HUES6 (cell line): ENCODE results near the gene ZBTB32.
A peak's percentile ranks its signal among the peaks of the same experiment; 100 is the strongest.
"Not testable (repeated sequence)": the region's sequence is repeated elsewhere in the genome, so short reads cannot be mapped to it uniquely, and the experiment has no call there.

Experiments
- H3K27ac ChIP-seq: 2 replicates; pipeline ENCODE4 v1.7.0; 2013; ENCODE audit warnings: low read depth, mild to moderate bottlenecking, low read length, inconsistent platforms
- H3K27me3 ChIP-seq: 2 replicates; pipeline ENCODE4 v1.6.1; 2013; ENCODE audit warnings: low read length; ENCODE audit not compliant: control insufficient read depth, insufficient read depth
- H3K36me3 ChIP-seq: 2 replicates; pipeline ENCODE4 v1.6.1; 2013; ENCODE audit warnings: low read length; ENCODE audit not compliant: control insufficient read depth, insufficient read depth
- H3K4me1 ChIP-seq: 2 replicates; pipeline ENCODE4 v1.6.1; 2013; ENCODE audit warnings: low read length; ENCODE audit not compliant: control insufficient read depth, insufficient read depth
- H3K4me3 ChIP-seq: 2 replicates; pipeline ENCODE4 v1.5.1; 2013; ENCODE audit warnings: low read depth, low read length
- H3K9ac ChIP-seq: one replicate; pipeline ENCODE4 v1.6.1; 2013; ENCODE audit warnings: mild to moderate bottlenecking, low read length
- H3K9me3 ChIP-seq: 2 replicates; pipeline ENCODE4 v1.6.1; 2013; ENCODE audit warnings: low read depth, low read length; ENCODE audit not compliant: control insufficient read depth, insufficient read depth

ZBTB32 gene

GRCh38 chr19:35669974-35670373, 34.4 kb upstream of the ZBTB32 start:
- H3K4me3 ChIP-seq, result no peak overlapping the region
- peaks cover 29% of the 10 kb centered on the region; the same call in 1 of the 2 replicates for H3K27me3 ChIP-seq
- H3K36me3 ChIP-seq, result no peaks in the 10 kb centered on the region
- no peaks in the 10 kb centered on the region for H3K9me3 ChIP-seq
- no peaks in the 10 kb centered on the region; the same call in 1 of the 2 replicates for H3K4me1 ChIP-seq
- no peak overlapping the region for H3K9ac ChIP-seq
- H3K27ac ChIP-seq, result no peak overlapping the region

- H3K4me3 ChIP-seq, result no peak overlapping the region
- peaks cover 29% of the 10 kb centered on the region; the same call in 1 of the 2 replicates for H3K27me3 ChIP-seq
Measured at GRCh38 chr19:35670686-35671085, 33.7 kb upstream of the ZBTB32 start.

GRCh38 chr19:35671818-35672217, 32.5 kb upstream of the ZBTB32 start:
- Histone ChIP-seq H3K9ac (no peak overlapping the region), H3K4me3 (no peak overlapping the region), H3K27me3 (peaks cover 29% of the 10 kb centered on the region; the same call in 1 of the 2 replicates), H3K9me3 (no peaks in the 10 kb centered on the region), H3K36me3 (no peaks in the 10 kb centered on the region), H3K4me1 (no peaks in the 10 kb centered on the region; the same call in 1 of the 2 replicates), H3K27ac (no peak overlapping the region)

More at GRCh38 chr19:35670686-35671085, 33.7 kb upstream of the ZBTB32 start:
- no peaks in the 10 kb centered on the region; the same call in 1 of the 2 replicates for H3K4me1 ChIP-seq
- H3K36me3 ChIP-seq, result no peaks in the 10 kb centered on the region
- H3K9ac ChIP-seq, result no peak overlapping the region
- no peaks in the 10 kb centered on the region for H3K9me3 ChIP-seq
- no peak overlapping the region for H3K27ac ChIP-seq

GRCh38 chr19:35673121-35673804, 31.1 kb upstream of the ZBTB32 start:
- H3K27ac ChIP-seq, result no peak overlapping the region
- H3K9ac ChIP-seq, result peak overlapping the region; percentile 3
- no peaks in the 10 kb centered on the region; the same call in 1 of the 2 replicates for H3K4me1 ChIP-seq
- peak overlapping the region; percentile 79 for H3K4me3 ChIP-seq
- H3K9me3 ChIP-seq, result no peaks in the 10 kb centered on the region
- H3K36me3 ChIP-seq, result no peaks in the 10 kb centered on the region
- H3K27me3 ChIP-seq, result peaks cover 29% of the 10 kb centered on the region; the same call in 1 of the 2 replicates

GRCh38 chr19:35675589-35676140, 28.7 kb upstream of the ZBTB32 start:
- no peaks in the 10 kb centered on the region for H3K9me3 ChIP-seq
- H3K27me3 ChIP-seq, result peaks cover 17% of the 10 kb centered on the region; the same call in 1 of the 2 replicates
- no peaks in the 10 kb centered on the region for H3K36me3 ChIP-seq
- no peak overlapping the region for H3K4me3 ChIP-seq
- no peak overlapping the region for H3K27ac ChIP-seq
- no peaks in the 10 kb centered on the region; the same call in 1 of the 2 replicates for H3K4me1 ChIP-seq
- no peak overlapping the region for H3K9ac ChIP-seq

- Histone ChIP-seq H3K4me1 (no peaks in the 10 kb centered on the region), H3K9ac (no peak overlapping the region), H3K27me3 (no peaks in the 10 kb centered on the region), H3K9me3 (no peaks in the 10 kb centered on the region), H3K4me3 (no peak overlapping the region), H3K36me3 (no peaks in the 10 kb centered on the region), H3K27ac (no peak overlapping the region)
Measured at GRCh38 chr19:35689836-35690235, 14.5 kb upstream of the ZBTB32 start.

- H3K36me3 ChIP-seq, H3K4me1 ChIP-seq, H3K27ac ChIP-seq, H3K4me3 ChIP-seq, H3K9me3 ChIP-seq, H3K27me3 ChIP-seq, H3K9ac ChIP-seq: not testable (repeated sequence)
Measured at GRCh38 chr19:35691106-35691505, 13.3 kb upstream of the ZBTB32 start.

GRCh38 chr19:35692010-35692409, 12.3 kb upstream of the ZBTB32 start:
- Histone ChIP-seq H3K4me1 (no peaks in the 10 kb centered on the region), H3K27me3 (no peaks in the 10 kb centered on the region), H3K9me3 (peaks cover 5% of the 10 kb centered on the region), H3K4me3 (no peak overlapping the region), H3K27ac (no peak overlapping the region), H3K36me3 (no peaks in the 10 kb centered on the region), H3K9ac (no peak overlapping the region)

- no peaks in the 10 kb centered on the region for H3K4me1 ChIP-seq
- H3K27ac ChIP-seq, result no peak overlapping the region
- H3K36me3 ChIP-seq, result no peaks in the 10 kb centered on the region
- no peak overlapping the region for H3K4me3 ChIP-seq
- no peak overlapping the region for H3K9ac ChIP-seq
- no peaks in the 10 kb centered on the region for H3K27me3 ChIP-seq
- H3K9me3 ChIP-seq, result peaks cover 5% of the 10 kb centered on the region
Measured at GRCh38 chr19:35693422-35693821, 10.9 kb upstream of the ZBTB32 start.

GRCh38 chr19:35693835-35694599, 10.3 kb upstream of the ZBTB32 start:
- H3K9me3 ChIP-seq, result peaks cover 5% of the 10 kb centered on the region
- H3K9ac ChIP-seq, result no peak overlapping the region
- no peaks in the 10 kb centered on the region for H3K27me3 ChIP-seq
- H3K36me3 ChIP-seq, result no peaks in the 10 kb centered on the region
- H3K4me1 ChIP-seq, result no peaks in the 10 kb centered on the region
- no peak overlapping the region for H3K27ac ChIP-seq
- H3K4me3 ChIP-seq, result no peak overlapping the region

- H3K9ac ChIP-seq, result no peak overlapping the region
- no peak overlapping the region for H3K27ac ChIP-seq
- no peaks in the 10 kb centered on the region for H3K36me3 ChIP-seq
- no peaks in the 10 kb centered on the region for H3K27me3 ChIP-seq
- H3K4me3 ChIP-seq, result no peak overlapping the region
- H3K4me1 ChIP-seq, result no peaks in the 10 kb centered on the region
- H3K9me3 ChIP-seq, result peaks cover 5% of the 10 kb centered on the region
Measured at GRCh38 chr19:35695895-35696422, 8.4 kb upstream of the ZBTB32 start.
